H7 (cell line): ENCODE measurements around the gene RAD51AP1. TPM values are rescaled to one million over a fixed set of nuclear protein-coding genes. Genes with fewer than 3 reads are reported as not detected.

Experiments
- DNase-seq: peaks from one replicate; pipeline ENCODE4 v3.0.0; 2012
- H3K27me3 ChIP-seq: 2 replicates; pipeline ENCODE4 v1.6.0; 2011; ENCODE audit warnings: mild to moderate bottlenecking, low read length; ENCODE audit not compliant: control insufficient read depth, insufficient read depth
- H3K36me3 ChIP-seq: replicated peaks from 2 replicates; pipeline ENCODE4 v1.5.1; 2011; ENCODE audit warnings: low read length; ENCODE audit not compliant: control insufficient read depth, insufficient read depth
- H3K4me3 ChIP-seq: 2 replicates; pipeline ENCODE4 v1.5.1; 2011; ENCODE audit warnings: low read depth, mild to moderate bottlenecking, control low read depth, low read length, moderate library complexity; ENCODE audit not compliant: insufficient read depth
- total RNA-seq: library from RNA; depleted of rRNA; stranded (reverse); fragments of >200 nt; shearing (Covaris generic); gene quantifications from 2 replicates; pipeline ENCODE4 v1.2.3, GENCODE V29; 2014

Gene RAD51AP1
- total RNA-seq, 1 experiment from 2014 or later = 59.7 TPM

GRCh38 chr12:4530160-4530559, 8.5 kb upstream of the RAD51AP1 start:
- Histone ChIP-seq H3K27me3 (no peaks in the 10 kb centered on the region), H3K36me3 (no peaks in the 10 kb centered on the region; the same call in 1 of the 2 replicates), H3K4me3 (no peak overlapping the region)
- no peak for DNase-seq

- Histone ChIP-seq H3K36me3 (no peaks in the 10 kb centered on the region; the same call in 1 of the 2 replicates), H3K27me3 (no peaks in the 10 kb centered on the region), H3K4me3 (no peak overlapping the region)
- no peak for DNase-seq
These were observed 7.6 kb upstream of the RAD51AP1 start for GRCh38 chr12:4530982-4531586.

GRCh38 chr12:4535092-4535491, 3.6 kb upstream of the RAD51AP1 start:
- H3K36me3 ChIP-seq = no peaks in the 10 kb centered on the region; the same call in 1 of the 2 replicates
- no peak for DNase-seq

GRCh38 chr12:4535871-4536270, 2.8 kb upstream of the RAD51AP1 start:
- no peak overlapping the region for H3K4me3 ChIP-seq
- no peaks in the 10 kb centered on the region for H3K27me3 ChIP-seq
- no peak for DNase-seq
- H3K36me3 ChIP-seq = no peaks in the 10 kb centered on the region; the same call in 1 of the 2 replicates

More at GRCh38 chr12:4535092-4535491, 3.6 kb upstream of the RAD51AP1 start:
- Histone ChIP-seq H3K4me3 (no peak overlapping the region), H3K27me3 (no peaks in the 10 kb centered on the region)

- peaks cover 7% of the 10 kb centered on the region for H3K36me3 ChIP-seq
- H3K27me3 ChIP-seq = no peaks in the 10 kb centered on the region
- no peak for DNase-seq
- H3K4me3 ChIP-seq = peak overlapping the region; percentile 71
These were observed 629 bp downstream of the RAD51AP1 start for GRCh38 chr12:4539167-4539870.

- no peak for DNase-seq
- H3K36me3 ChIP-seq = peaks cover 9% of the 10 kb centered on the region
- no peak overlapping the region for H3K4me3 ChIP-seq
- H3K27me3 ChIP-seq = no peaks in the 10 kb centered on the region
These were observed 1.5 kb downstream of the RAD51AP1 start for GRCh38 chr12:4540170-4540569.

GRCh38 chr12:4540638-4541037, 1.9 kb downstream of the RAD51AP1 start:
- Histone ChIP-seq H3K27me3 (no peaks in the 10 kb centered on the region), H3K36me3 (peaks cover 9% of the 10 kb centered on the region), H3K4me3 (no peak overlapping the region)
- DNase-seq = no peak

- H3K4me3 ChIP-seq = no peak overlapping the region
- H3K27me3 ChIP-seq = no peaks in the 10 kb centered on the region
- DNase-seq = no peak
- H3K36me3 ChIP-seq = peaks cover 11% of the 10 kb centered on the region
These were observed 6.5 kb downstream of the RAD51AP1 start for GRCh38 chr12:4545195-4545594.

- Histone ChIP-seq H3K27me3 (no peaks in the 10 kb centered on the region), H3K4me3 (no peak overlapping the region), H3K36me3 (peaks cover 6% of the 10 kb centered on the region)
- no peak for DNase-seq
These were observed 13.5 kb downstream of the RAD51AP1 start for GRCh38 chr12:4552191-4552590.

GRCh38 chr12:4553943-4554342, 15.3 kb downstream of the RAD51AP1 start:
- H3K36me3 ChIP-seq = peaks cover 4% of the 10 kb centered on the region

GRCh38 chr12:4555804-4556203, 17.1 kb downstream of the RAD51AP1 start:
- no peak overlapping the region for H3K4me3 ChIP-seq
- peaks cover 3% of the 10 kb centered on the region for H3K36me3 ChIP-seq
- H3K27me3 ChIP-seq = no peaks in the 10 kb centered on the region
- DNase-seq = no peak

More at GRCh38 chr12:4553943-4554342, 15.3 kb downstream of the RAD51AP1 start:
- no peak for DNase-seq
- Histone ChIP-seq H3K27me3 (no peaks in the 10 kb centered on the region), H3K4me3 (no peak overlapping the region)

GRCh38 chr12:4556735-4557530, 18.2 kb downstream of the RAD51AP1 start:
- DNase-seq = no peak
- Histone ChIP-seq H3K27me3 (no peaks in the 10 kb centered on the region), H3K36me3 (peaks cover 3% of the 10 kb centered on the region), H3K4me3 (no peak overlapping the region)

GRCh38 chr12:4557586-4557985, 18.9 kb downstream of the RAD51AP1 start:
- DNase-seq = no peak
- Histone ChIP-seq H3K27me3 (peaks cover 5% of the 10 kb centered on the region), H3K36me3 (peaks cover 3% of the 10 kb centered on the region), H3K4me3 (no peak overlapping the region)

GRCh38 chr12:4558171-4558570, 19.5 kb downstream of the RAD51AP1 start:
- H3K36me3 ChIP-seq = peaks cover 3% of the 10 kb centered on the region
- H3K4me3 ChIP-seq = no peak overlapping the region
- DNase-seq = no peak
- H3K27me3 ChIP-seq = peaks cover 11% of the 10 kb centered on the region
